ENCODE measurements around the gene CST9L. TPM values are rescaled to one million over a fixed set of nuclear protein-coding genes. Genes with fewer than 3 reads are reported as not detected.

Gene CST9L
- total RNA-seq: not detected in 2 replicates

GRCh38 chr20:23568320-23568970, at the start of gene CST9L:
Gene CST9L, minus strand, starts transcription at chr20:23568484. Its CDS starts 34 bp downstream, at chr20:23568450.
- no peaks in the 10 kb centered on the region for H3K9me3 Mint-ChIP-seq
- H3K36me3 Mint-ChIP-seq (ENCODE audit: low read depth): no peaks in the 10 kb centered on the region
- no peak within 1 kb of the TSS for H3K27ac Mint-ChIP-seq
- no peak for DNase-seq (ENCODE audit: low spot score)
- no peak within 1 kb of the TSS for H3K4me3 Mint-ChIP-seq (ENCODE audit: low read depth)
- intact Hi-C loops (cut with micrococcal nuclease): no loop called here
- peaks cover 3% of the 10 kb centered on the region for H3K27me3 Mint-ChIP-seq (ENCODE audit: low read depth)
- H3K4me1 Mint-ChIP-seq (ENCODE audit: low read depth): no peaks in the 10 kb centered on the region

- no peak for DNase-seq (ENCODE audit: low spot score)
- Mint-ChIP-seq H3K27ac (no peak overlapping the region), H3K27me3 (ENCODE audit: low read depth) (peaks cover 8% of the 10 kb centered on the region), H3K4me1 (ENCODE audit: low read depth) (no peaks in the 10 kb centered on the region), H3K4me3 (ENCODE audit: low read depth) (no peak overlapping the region), H3K9me3 (no peaks in the 10 kb centered on the region), H3K36me3 (ENCODE audit: low read depth) (no peaks in the 10 kb centered on the region)
- intact Hi-C loops (cut with micrococcal nuclease): no loop called here
Measured at GRCh38 chr20:23614163-23614562, 45.9 kb upstream of the CST9L start.

GRCh38 chr20:23613676-23614075, 45.4 kb upstream of the CST9L start:
- intact Hi-C loops (cut with micrococcal nuclease): no loop called here
- Mint-ChIP-seq H3K27me3 (ENCODE audit: low read depth) (peaks cover 6% of the 10 kb centered on the region), H3K27ac (no peak overlapping the region), H3K9me3 (no peaks in the 10 kb centered on the region), H3K4me3 (ENCODE audit: low read depth) (no peak overlapping the region), H3K4me1 (ENCODE audit: low read depth) (no peaks in the 10 kb centered on the region), H3K36me3 (ENCODE audit: low read depth) (no peaks in the 10 kb centered on the region)
- no peak for DNase-seq (ENCODE audit: low spot score)

- Mint-ChIP-seq H3K4me3 (ENCODE audit: low read depth) (no peak overlapping the region), H3K36me3 (ENCODE audit: low read depth) (no peaks in the 10 kb centered on the region), H3K27ac (no peak overlapping the region), H3K4me1 (ENCODE audit: low read depth) (no peaks in the 10 kb centered on the region), H3K27me3 (ENCODE audit: low read depth) (peaks cover 2% of the 10 kb centered on the region), H3K9me3 (no peaks in the 10 kb centered on the region)
- intact Hi-C loops (cut with micrococcal nuclease): no loop called here
- DNase-seq (ENCODE audit: low spot score): no peak
Measured at GRCh38 chr20:23612396-23612795, 44.1 kb upstream of the CST9L start.

- intact Hi-C loops (cut with micrococcal nuclease): no loop called here
- Mint-ChIP-seq H3K9me3 (no peaks in the 10 kb centered on the region), H3K27ac (no peak overlapping the region), H3K4me3 (ENCODE audit: low read depth) (no peak overlapping the region), H3K4me1 (ENCODE audit: low read depth) (peaks cover 4% of the 10 kb centered on the region), H3K36me3 (ENCODE audit: low read depth) (no peaks in the 10 kb centered on the region), H3K27me3 (ENCODE audit: low read depth) (peaks cover 2% of the 10 kb centered on the region)
- DNase-seq (ENCODE audit: low spot score): no peak
Measured at GRCh38 chr20:23609486-23610109, 41.3 kb upstream of the CST9L start.

- peaks cover 4% of the 10 kb centered on the region for H3K4me1 Mint-ChIP-seq (ENCODE audit: low read depth)
- DNase-seq (ENCODE audit: low spot score): no peak
- intact Hi-C loops (cut with micrococcal nuclease): no loop called here
Measured at GRCh38 chr20:23608251-23608846, 40.1 kb upstream of the CST9L start.

GRCh38 chr20:23607497-23608245, 39.4 kb upstream of the CST9L start:
- intact Hi-C loops (cut with micrococcal nuclease): loop anchor here (2.0 kb wide), 1 partner anchor 257 kb away; the partner anchor contains the start of gene NXT1
- Mint-ChIP-seq H3K4me3 (ENCODE audit: low read depth) (no peak overlapping the region), H3K4me1 (ENCODE audit: low read depth) (peaks cover 4% of the 10 kb centered on the region), H3K9me3 (no peaks in the 10 kb centered on the region), H3K36me3 (ENCODE audit: low read depth) (no peaks in the 10 kb centered on the region), H3K27ac (no peak overlapping the region), H3K27me3 (ENCODE audit: low read depth) (peaks cover 2% of the 10 kb centered on the region)
- DNase-seq (ENCODE audit: low spot score): no peak

More at GRCh38 chr20:23608251-23608846, 40.1 kb upstream of the CST9L start:
- no peak overlapping the region for H3K4me3 Mint-ChIP-seq (ENCODE audit: low read depth)
- H3K36me3 Mint-ChIP-seq (ENCODE audit: low read depth): no peaks in the 10 kb centered on the region
- H3K9me3 Mint-ChIP-seq: no peaks in the 10 kb centered on the region
- peaks cover 2% of the 10 kb centered on the region for H3K27me3 Mint-ChIP-seq (ENCODE audit: low read depth)
- H3K27ac Mint-ChIP-seq: no peak overlapping the region

GRCh38 chr20:23606652-23607049, 38.4 kb upstream of the CST9L start:
- no peak overlapping the region for H3K4me3 Mint-ChIP-seq (ENCODE audit: low read depth)
- H3K9me3 Mint-ChIP-seq: no peaks in the 10 kb centered on the region
- H3K4me1 Mint-ChIP-seq (ENCODE audit: low read depth): peaks cover 4% of the 10 kb centered on the region
- peaks cover 3% of the 10 kb centered on the region for H3K27me3 Mint-ChIP-seq (ENCODE audit: low read depth)
- no peak overlapping the region for H3K27ac Mint-ChIP-seq
- peak; percentile 34 for DNase-seq (ENCODE audit: low spot score)
- intact Hi-C loops (cut with micrococcal nuclease): loop anchor here (1.0 to 2.0 kb wide), 2 partner anchors 164 to 256 kb away; partner anchors contain the start of gene NXT1
- H3K36me3 Mint-ChIP-seq (ENCODE audit: low read depth): no peaks in the 10 kb centered on the region

GRCh38 chr20:23605867-23606651, 37.8 kb upstream of the CST9L start, which contains the start of gene CST9:
Gene CST9, minus strand, starts transcription at chr20:23605917. Its CDS starts 53 bp downstream, at chr20:23605864.
- intact Hi-C loops (cut with micrococcal nuclease): loop anchor here (1.0 to 2.0 kb wide), 2 partner anchors 164 to 255 kb away; partner anchors contain the start of gene NXT1
- Mint-ChIP-seq H3K27ac (no peak within 1 kb of the TSS), H3K27me3 (ENCODE audit: low read depth) (peaks cover 2% of the 10 kb centered on the region), H3K36me3 (ENCODE audit: low read depth) (no peaks in the 10 kb centered on the region), H3K4me3 (ENCODE audit: low read depth) (no peak within 1 kb of the TSS), H3K9me3 (no peaks in the 10 kb centered on the region), H3K4me1 (ENCODE audit: low read depth) (peaks cover 4% of the 10 kb centered on the region)
- DNase-seq (ENCODE audit: low spot score): no peak

GRCh38 chr20:23604306-23604705, 36.0 kb upstream of the CST9L start:
- intact Hi-C loops (cut with micrococcal nuclease): no loop called here
- peaks cover 2% of the 10 kb centered on the region for H3K27me3 Mint-ChIP-seq (ENCODE audit: low read depth)
- H3K27ac Mint-ChIP-seq: no peak overlapping the region
- DNase-seq (ENCODE audit: low spot score): no peak
- H3K36me3 Mint-ChIP-seq (ENCODE audit: low read depth): no peaks in the 10 kb centered on the region
- no peaks in the 10 kb centered on the region for H3K9me3 Mint-ChIP-seq
- H3K4me3 Mint-ChIP-seq (ENCODE audit: low read depth): no peak overlapping the region
- H3K4me1 Mint-ChIP-seq (ENCODE audit: low read depth): peaks cover 4% of the 10 kb centered on the region

- Mint-ChIP-seq H3K27me3 (ENCODE audit: low read depth) (peaks cover 2% of the 10 kb centered on the region), H3K36me3 (ENCODE audit: low read depth) (no peaks in the 10 kb centered on the region), H3K27ac (no peak overlapping the region), H3K4me3 (ENCODE audit: low read depth) (no peak overlapping the region), H3K9me3 (no peaks in the 10 kb centered on the region), H3K4me1 (ENCODE audit: low read depth) (peaks cover 4% of the 10 kb centered on the region)
- intact Hi-C loops (cut with micrococcal nuclease): no loop called here
- no peak for DNase-seq (ENCODE audit: low spot score)
Measured at GRCh38 chr20:23603321-23603720, 35.0 kb upstream of the CST9L start.

- Mint-ChIP-seq H3K27ac (no peak overlapping the region), H3K9me3 (no peaks in the 10 kb centered on the region), H3K36me3 (ENCODE audit: low read depth) (no peaks in the 10 kb centered on the region), H3K4me1 (ENCODE audit: low read depth) (peaks cover 4% of the 10 kb centered on the region), H3K4me3 (ENCODE audit: low read depth) (no peak overlapping the region), H3K27me3 (ENCODE audit: low read depth) (peaks cover 2% of the 10 kb centered on the region)
- no peak for DNase-seq (ENCODE audit: low spot score)
- intact Hi-C loops (cut with micrococcal nuclease): no loop called here
Measured at GRCh38 chr20:23602699-23603098, 34.4 kb upstream of the CST9L start.

Measured in activated T-helper 2 cell treated with anti-CD3 and anti-CD28 coated beads, Interferon-gamma antibody, Interleukin-2, Interleukin-4, amounts not matched to agents 10 μg/mL and 5 μg/mL and 100 μg/mL, durations not matched to agents 14 hours and 24 hours and 36 hours (primary cell).